Lung (tissue), 12 donors: ENCODE measurements around the gene MYO10. TPM values are rescaled to one million over a fixed set of nuclear protein-coding genes. Genes with fewer than 3 reads are reported as not detected.

ENCODE experiments used
- ATAC-seq: fragments of 200-7000 bp; cut with Tn5 transposase; one replicate; pipeline ENCODE4 v1.9.1; 2020; ENCODE audit warnings: moderate number of reproducible peaks; ENCODE audit not compliant: insufficient read depth, low FRiP score
- DNase-seq, 3 donors: peaks; one replicate each; pipeline ENCODE4 v3.0.0-alpha.2; 2013 to 2017
- H3K27ac ChIP-seq, 2 donors: one replicate each; pipeline ENCODE4 v1.5.1; 2013; ENCODE audit warnings: mild to moderate bottlenecking in 2 of 2, moderate library complexity in 2 of 2, control low read depth in 1 of 2, inconsistent platforms in 1 of 2, low read depth in 1 of 2, low read length in 1 of 2
- H3K27me3 ChIP-seq, 3 donors: one replicate each; pipeline ENCODE4 v1.5.1; 2013; ENCODE audit warnings: low read length in 2 of 3; ENCODE audit not compliant: control insufficient read depth in 3 of 3, insufficient read depth in 3 of 3
- H3K36me3 ChIP-seq, 4 donors: one replicate each; pipeline ENCODE4 v1.5.1; 2013; ENCODE audit warnings: low read length in 4 of 4, mild to moderate bottlenecking in 1 of 4, moderate library complexity in 1 of 4; ENCODE audit not compliant: control insufficient read depth in 4 of 4, insufficient read depth in 4 of 4
- H3K4me1 ChIP-seq, 5 donors: one replicate each; pipeline ENCODE4 v1.5.1; 2013; ENCODE audit warnings: low read length in 5 of 5, mild to moderate bottlenecking in 2 of 5, moderate library complexity in 1 of 5; ENCODE audit not compliant: control insufficient read depth in 5 of 5, insufficient read depth in 5 of 5
- H3K4me3 ChIP-seq: one replicate; pipeline ENCODE4 v1.5.1; 2013; ENCODE audit warnings: mild to moderate bottlenecking, control low read depth, moderate library complexity
- H3K9ac ChIP-seq, 2 donors: one replicate each; pipeline ENCODE4 v1.5.1; 2013; ENCODE audit warnings: low read length in 2 of 2, control low read depth in 1 of 2; ENCODE audit not compliant: insufficient read depth in 1 of 2
- H3K9me3 ChIP-seq, 4 donors: one replicate each; pipeline ENCODE4 v1.5.1; 2013; ENCODE audit warnings: low read length in 3 of 4, mild to moderate bottlenecking in 1 of 4, moderate library complexity in 1 of 4; ENCODE audit not compliant: control insufficient read depth in 4 of 4, insufficient read depth in 3 of 4
- WGBS, 2 donors: extraction: QIAGEN DNeasy Blood & Tissue Kit; methylation state at CpG; one replicate each; pipeline ENCODE4 v1.1.7; 2013; 5-methylcytosine and 5-hydroxymethylcytosine counted together
- polyA plus RNA-seq, 2 donors: library from polyadenylated mRNA; stranded (reverse); fragments of 200-250 nt; gene quantifications; one replicate each; pipeline ENCODE4 v1.2.1, GENCODE V29; 2013
- total RNA-seq, 2 donors: library from RNA; depleted of rRNA in 1 of 2; stranded (reverse); fragments of >200 nt in 1 of 2; gene quantifications; one replicate each; pipeline ENCODE4 v1.2.1, GENCODE V29; 2014 to 2021
- TF ChIP-seq, protein P1 (sequence below): IDR thresholded peaks from 2 replicates; pipeline ENCODE4 v1.5.1; 2012; ENCODE audit warnings: mild to moderate bottlenecking; ENCODE audit errors: control extremely low read depth, extremely low read depth
- donor health status: control.
- donor health status: control.
- donor health status: Bipolar disorder and iron deficiency.
- donor health status: healthy.
- donor health status: DM: yes; HTN: yes; CAD: no.

The MYO10 gene
- total and polyA plus RNA-seq, 4 donors = 10.6 to 71.5 (median 28.2) TPM

DNA sequence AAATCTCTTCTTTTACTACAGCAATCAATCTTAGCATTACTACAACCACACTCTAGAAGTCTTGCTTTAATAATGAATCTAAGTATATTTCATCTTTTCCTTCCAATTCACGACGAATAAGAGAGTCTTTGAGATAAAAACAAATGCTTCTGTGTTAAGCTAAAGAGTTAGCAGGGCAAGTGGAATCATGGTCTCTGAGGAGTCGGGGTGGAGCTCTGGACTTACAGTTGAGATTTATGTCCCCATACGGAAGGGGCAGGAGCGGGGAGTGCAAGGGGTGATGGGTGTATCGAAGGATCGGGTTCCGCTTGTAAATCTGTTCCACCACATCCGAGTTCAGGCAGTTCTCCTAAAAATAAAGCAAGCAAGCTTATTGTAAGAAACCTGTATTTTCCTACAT, 260.3 kb downstream of the MYO10 start:
- Histone ChIP-seq H3K4me3 (no peak overlapping the region), H3K36me3 (peaks cover 0 to 72% (median 39%) of the 10 kb centered on the region in 4 donors), H3K9me3 (no peaks in the 10 kb centered on the region), H3K27ac (no peak overlapping the region), H3K4me1 (peaks cover 0 to 11% (median 0%) of the 10 kb centered on the region in 5 donors), H3K27me3 (no peaks in the 10 kb centered on the region), H3K9ac (no peak overlapping the region)
- 87 to 93% methylated on average over 9 of the region's 9 CpGs for WGBS, 2 donors
- TF ChIP-seq, protein P1, sequence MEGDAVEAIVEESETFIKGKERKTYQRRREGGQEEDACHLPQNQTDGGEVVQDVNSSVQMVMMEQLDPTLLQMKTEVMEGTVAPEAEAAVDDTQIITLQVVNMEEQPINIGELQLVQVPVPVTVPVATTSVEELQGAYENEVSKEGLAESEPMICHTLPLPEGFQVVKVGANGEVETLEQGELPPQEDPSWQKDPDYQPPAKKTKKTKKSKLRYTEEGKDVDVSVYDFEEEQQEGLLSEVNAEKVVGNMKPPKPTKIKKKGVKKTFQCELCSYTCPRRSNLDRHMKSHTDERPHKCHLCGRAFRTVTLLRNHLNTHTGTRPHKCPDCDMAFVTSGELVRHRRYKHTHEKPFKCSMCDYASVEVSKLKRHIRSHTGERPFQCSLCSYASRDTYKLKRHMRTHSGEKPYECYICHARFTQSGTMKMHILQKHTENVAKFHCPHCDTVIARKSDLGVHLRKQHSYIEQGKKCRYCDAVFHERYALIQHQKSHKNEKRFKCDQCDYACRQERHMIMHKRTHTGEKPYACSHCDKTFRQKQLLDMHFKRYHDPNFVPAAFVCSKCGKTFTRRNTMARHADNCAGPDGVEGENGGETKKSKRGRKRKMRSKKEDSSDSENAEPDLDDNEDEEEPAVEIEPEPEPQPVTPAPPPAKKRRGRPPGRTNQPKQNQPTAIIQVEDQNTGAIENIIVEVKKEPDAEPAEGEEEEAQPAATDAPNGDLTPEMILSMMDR = no peak
- ATAC-seq (no peak), DNase-seq (no peak)

- TF ChIP-seq, protein P1 = no peak
- Histone ChIP-seq H3K9me3 (no peaks in the 10 kb centered on the region), H3K27ac (no peak overlapping the region), H3K9ac (no peak overlapping the region), H3K4me1 (peaks cover 0 to 19% (median 0%) of the 10 kb centered on the region in 5 donors), H3K4me3 (no peak overlapping the region), H3K36me3 (peaks cover 0 to 62% (median 32%) of the 10 kb centered on the region in 4 donors), H3K27me3 (no peaks in the 10 kb centered on the region)
- 89 to 93% methylated on average over 8 of the region's 8 CpGs for WGBS, 2 donors
- ATAC-seq = no peak
- DNase-seq = no peak
These were observed 261.3 kb downstream of the MYO10 start for GRCh38 chr5:16674750-16675149.

DNA sequence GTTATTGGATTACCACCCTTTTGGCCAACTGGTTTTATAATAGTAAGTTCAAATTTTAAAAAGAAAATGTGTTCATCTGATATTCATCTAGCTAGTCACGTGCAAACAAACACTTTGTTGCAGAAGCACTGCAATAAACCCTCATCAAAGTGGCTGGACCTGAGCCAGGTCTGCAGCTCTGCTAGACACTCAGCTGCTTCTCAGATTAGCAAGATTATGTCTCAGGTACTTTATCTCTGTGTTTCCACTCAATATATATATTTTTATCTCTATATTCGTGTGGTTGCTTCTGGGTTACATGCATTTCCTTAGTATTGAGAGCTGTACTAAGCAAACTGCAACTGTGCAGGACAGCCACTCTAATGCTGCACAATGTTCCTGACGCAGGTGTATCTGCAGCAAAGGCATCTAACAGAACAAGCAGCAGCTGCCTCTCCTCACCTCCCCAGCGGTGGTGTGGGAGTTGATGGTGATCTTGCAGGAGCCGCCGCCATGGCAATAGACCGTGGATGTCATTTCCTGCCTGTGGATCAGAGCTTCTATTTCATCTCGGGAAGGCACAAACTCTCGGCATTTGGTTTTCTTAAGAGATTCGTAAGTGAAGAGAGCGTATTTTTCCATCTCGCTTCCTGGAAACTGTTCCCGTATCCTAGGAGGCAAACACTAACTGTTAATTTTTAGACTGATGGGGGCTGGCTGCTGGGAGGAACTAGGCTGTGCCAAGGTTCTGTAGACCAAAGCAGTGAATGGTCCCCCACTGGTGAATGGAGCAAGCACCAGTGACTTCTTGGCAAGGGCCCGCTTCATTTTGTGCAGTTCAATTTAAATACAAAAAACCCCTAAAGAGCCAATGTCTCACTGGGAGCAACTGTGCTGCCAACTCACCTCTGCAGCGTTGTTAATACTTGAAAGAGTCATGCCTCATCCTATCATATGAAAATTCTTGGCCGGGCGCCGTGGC, 262.6 kb downstream of the MYO10 start:
- no peaks in the 10 kb centered on the region for H3K27me3 ChIP-seq
- H3K27ac ChIP-seq = no peak overlapping the region
- peaks cover 0 to 53% (median 23%) of the 10 kb centered on the region in 4 donors for H3K36me3 ChIP-seq
- DNase-seq (peak in 2 of 3 donors; percentile 28 to 36), ATAC-seq (no peak)
- H3K9me3 ChIP-seq = no peaks in the 10 kb centered on the region
- no peak overlapping the region for H3K9ac ChIP-seq
- H3K4me3 ChIP-seq = no peak overlapping the region
- 82 to 89% methylated on average over 18 of the region's 18 CpGs for WGBS, 2 donors
- TF ChIP-seq, protein P1 = no peak
- peaks cover 0 to 31% (median 0%) of the 10 kb centered on the region in 5 donors for H3K4me1 ChIP-seq
